ENCODE results near the gene SAYSD1.

SAYSD1 gene

GRCh38 chr6:39108041-39108839 lies 6.7 kb downstream of the SAYSD1 start:
- no peak for DNase-seq (ENCODE audit: low read depth)

GRCh38 chr6:39107641-39108040 lies 7.3 kb downstream of the SAYSD1 start:
- no peak for DNase-seq (ENCODE audit: low read depth)

- DNase-seq (ENCODE audit: low read depth), result no peak
Observed at GRCh38 chr6:39107034-39107433, 8.0 kb downstream of the SAYSD1 start.

- DNase-seq (ENCODE audit: low read depth), result no peak
Observed at GRCh38 chr6:39104528-39104927, 10.5 kb downstream of the SAYSD1 start.

GRCh38 chr6:39102821-39103136 lies 12.2 kb downstream of the SAYSD1 start:
- DNase-seq (ENCODE audit: low read depth), result no peak

- DNase-seq (ENCODE audit: low read depth), result no peak
Observed at GRCh38 chr6:39102071-39102820, 12.7 kb downstream of the SAYSD1 start.

DNA sequence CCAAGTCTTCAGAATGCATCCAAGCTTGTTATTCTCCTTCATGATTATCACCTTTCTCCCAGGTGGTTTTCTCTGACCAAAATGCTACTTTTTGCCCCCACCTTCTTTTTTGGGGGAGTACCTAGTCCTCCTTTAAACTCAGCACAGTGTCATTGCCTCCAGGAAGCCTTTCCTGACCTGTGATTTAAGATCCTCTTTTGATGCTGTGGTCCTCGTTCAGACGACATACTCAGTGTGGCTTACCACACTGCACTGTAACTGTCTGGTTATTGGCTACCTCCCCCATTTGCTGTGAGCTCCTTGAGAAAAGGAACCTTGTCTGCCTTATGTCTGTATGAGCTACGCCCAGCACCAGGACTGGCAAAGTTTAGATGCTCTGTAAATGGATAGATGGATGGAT lies 14.6 kb downstream of the SAYSD1 start:
- DNase-seq (ENCODE audit: low read depth), result no peak

DNA sequence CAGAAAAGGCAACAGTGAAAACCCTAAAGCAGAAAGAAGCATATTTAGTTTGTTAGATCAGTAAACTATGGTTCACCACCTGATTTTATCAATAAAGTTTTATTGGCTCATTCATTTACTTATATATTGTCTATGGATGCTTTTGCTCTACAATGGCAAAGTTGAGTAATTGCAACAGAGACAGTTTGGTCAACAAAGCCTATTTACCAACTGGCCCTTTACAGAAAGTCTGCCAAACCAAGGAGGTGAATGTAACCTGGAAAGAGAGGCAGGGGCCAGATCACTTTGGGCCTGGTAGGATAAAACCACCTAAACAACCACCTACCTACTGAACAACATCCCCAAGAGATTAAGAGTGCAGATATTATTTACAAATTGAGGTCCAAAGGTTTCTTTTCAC lies 19.4 kb downstream of the SAYSD1 start:
- no peak for DNase-seq (ENCODE audit: low read depth)

GRCh38 chr6:39093149-39093708 lies 21.8 kb downstream of the SAYSD1 start:
- no peak for DNase-seq (ENCODE audit: low read depth)

- no peak for DNase-seq (ENCODE audit: low read depth)
Observed at GRCh38 chr6:39092124-39092523, 22.9 kb downstream of the SAYSD1 start.

DNA sequence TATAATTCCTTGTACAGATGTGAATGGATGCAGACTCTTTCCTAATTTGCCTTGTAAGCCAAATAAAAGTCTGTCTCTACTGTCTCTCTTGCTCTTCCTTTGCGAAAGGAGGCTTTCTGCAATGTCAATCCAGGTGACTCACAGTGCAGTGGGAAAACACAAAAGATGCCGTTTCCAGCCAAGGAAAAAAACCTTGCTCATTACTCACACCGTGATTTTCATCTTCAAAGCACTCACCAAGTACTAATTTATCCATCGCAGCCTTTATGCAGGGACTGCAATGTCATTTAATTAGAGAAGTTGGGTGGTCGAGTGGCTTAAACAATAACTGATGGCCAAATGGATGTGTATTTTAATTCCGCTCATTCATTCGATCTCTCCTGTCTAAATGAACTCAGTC lies 23.8 kb downstream of the SAYSD1 start:
- DNase-seq (ENCODE audit: low read depth), result no peak

GRCh38 chr6:39090036-39090435 lies 24.9 kb downstream of the SAYSD1 start:
- no peak for DNase-seq (ENCODE audit: low read depth)

DNA sequence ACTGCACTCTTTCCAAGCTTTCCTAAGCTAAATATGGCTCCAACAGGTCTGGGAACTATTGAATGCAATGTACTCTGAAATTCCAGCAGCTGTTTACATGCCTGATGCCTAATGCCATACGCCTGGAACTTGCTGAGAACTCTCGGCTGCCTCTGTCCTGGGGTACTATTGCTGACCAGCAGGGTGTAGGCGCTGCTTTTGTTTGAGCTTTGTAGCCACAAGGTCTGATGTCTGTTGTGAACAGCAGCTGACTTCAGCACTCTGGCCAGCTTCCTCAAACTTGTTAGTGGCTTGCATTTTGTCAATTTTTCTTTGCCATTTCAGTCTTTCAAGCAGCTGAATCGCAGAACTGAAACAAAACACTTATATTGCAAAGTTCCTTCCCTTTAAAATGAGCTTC lies 26.7 kb downstream of the SAYSD1 start:
- DNase-seq (ENCODE audit: low read depth), result no peak

DNA sequence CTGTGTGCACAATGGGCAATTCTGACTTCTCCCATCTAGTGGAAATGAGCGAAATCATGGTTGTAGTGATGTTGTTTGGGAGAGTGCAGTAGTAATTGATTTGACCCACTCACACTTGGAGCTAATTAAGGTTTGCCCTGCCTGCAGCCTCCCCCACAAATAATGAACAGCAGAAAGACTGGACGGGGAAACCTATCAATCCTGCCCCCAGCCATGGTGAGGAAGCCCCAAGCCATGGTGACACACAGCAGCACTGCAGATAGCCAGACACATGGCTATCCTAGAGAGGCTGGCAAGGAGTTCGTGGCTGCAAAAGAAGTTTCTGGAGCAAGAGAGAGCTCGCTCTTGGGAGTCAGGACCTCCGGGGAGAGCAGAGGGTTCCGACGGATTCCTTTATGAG lies 27.8 kb downstream of the SAYSD1 start:
- DNase-seq (ENCODE audit: low read depth), result no peak

DNA sequence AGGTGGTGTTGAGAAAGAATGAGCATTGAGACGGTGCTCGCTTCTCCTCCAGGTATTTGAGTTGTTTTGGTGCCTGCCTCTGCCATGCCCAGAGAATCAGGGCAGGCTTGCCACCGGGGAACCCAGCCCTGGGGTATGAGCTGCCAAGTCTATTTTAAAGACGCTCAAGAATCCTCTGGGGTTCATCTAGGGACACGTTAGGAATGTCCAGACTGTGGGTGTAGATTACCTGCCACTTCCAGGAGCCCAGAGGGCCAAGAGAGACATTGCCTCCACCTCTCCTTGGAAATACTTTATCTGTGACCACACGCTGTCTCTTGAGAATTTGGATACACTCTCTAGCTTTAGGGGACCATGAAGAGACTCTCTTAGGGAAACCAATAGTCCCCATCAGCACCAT lies 28.3 kb downstream of the SAYSD1 start:
- no peak for DNase-seq (ENCODE audit: low read depth)

DNA sequence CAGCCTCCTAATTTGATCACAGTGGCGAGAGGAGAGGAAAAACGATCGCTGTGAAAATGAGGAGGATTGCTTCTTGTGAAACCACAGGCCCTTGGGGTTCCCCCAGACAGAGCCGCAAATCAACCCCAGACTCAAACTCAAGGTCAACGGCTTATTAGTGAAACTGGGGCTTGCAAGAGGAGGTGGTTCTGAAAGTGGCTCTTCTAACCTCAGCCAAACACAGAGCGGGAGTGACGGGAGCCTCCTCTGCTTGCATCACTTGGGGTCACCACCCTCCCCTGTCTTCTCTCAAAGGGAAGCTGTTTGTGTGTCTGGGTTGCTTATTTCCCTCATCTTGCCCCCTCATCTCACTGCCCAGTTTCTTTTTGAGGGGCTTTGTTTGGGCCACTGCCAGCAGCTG lies 28.7 kb downstream of the SAYSD1 start:
- no peak for DNase-seq (ENCODE audit: low read depth)

- no peak for DNase-seq (ENCODE audit: low read depth)
Observed at GRCh38 chr6:39085129-39085797, 29.7 kb downstream of the SAYSD1 start.

DNA sequence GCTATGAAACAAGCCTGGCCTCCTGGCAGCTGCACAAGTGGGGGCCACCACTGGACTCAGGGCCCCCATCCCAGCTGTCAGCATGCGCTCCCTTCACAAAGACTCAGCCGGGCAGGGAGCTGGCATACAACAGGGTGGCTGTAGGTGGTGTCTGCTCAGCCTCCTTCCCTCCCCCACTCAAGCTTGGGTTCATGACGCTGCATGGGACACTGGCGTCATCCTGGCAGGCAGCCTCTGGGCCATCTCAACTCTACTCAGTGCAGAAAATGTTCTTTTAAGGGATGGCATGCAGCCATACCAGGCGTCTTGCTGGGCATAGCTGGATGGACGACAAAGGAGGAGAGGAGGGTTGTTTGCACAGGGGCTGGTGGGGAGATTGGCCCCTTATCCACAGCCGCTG lies 30.5 kb downstream of the SAYSD1 start:
- no peak for DNase-seq (ENCODE audit: low read depth)

DNA sequence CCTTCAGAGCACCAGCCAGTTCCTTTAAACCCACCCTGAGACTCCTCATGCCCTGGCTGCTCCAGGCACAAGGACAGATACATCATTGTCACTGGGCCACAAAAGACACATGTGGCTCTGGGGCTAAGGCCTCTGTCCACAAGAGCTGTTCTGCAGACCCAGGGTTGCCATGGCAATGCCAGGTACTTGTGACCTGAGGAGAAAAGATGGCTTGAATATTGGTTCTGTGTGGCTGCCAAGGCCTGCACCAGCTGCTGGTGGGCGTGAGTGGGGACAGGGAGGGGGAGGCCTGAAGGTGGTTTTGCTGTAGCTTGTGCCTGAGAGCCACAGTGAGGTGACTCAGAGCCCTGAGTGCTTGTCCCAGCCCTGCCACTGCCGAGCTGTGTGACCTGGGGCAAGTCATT lies 31.8 kb downstream of the SAYSD1 start:
- no peak for DNase-seq (ENCODE audit: low read depth)

GRCh38 chr6:39082310-39082709 lies 32.7 kb downstream of the SAYSD1 start:
- DNase-seq (ENCODE audit: low read depth), result no peak

GRCh38 chr6:39080246-39080875 lies 34.6 kb downstream of the SAYSD1 start:
- no peak for DNase-seq (ENCODE audit: low read depth)
